SIG-M5 treated with dmso at 0.1 percent for 504 hours (cell line): ENCODE results near the gene SLC22A17.
A peak's percentile ranks its signal among the peaks of the same experiment; 100 is the strongest.

Experiments used
- DNase-seq: peaks from one replicate; lab custom pipeline; 2025; ENCODE audit not compliant: unreplicated experiment; lab: John Stamatoyannopoulos, UW

Gene SLC22A17

DNA sequence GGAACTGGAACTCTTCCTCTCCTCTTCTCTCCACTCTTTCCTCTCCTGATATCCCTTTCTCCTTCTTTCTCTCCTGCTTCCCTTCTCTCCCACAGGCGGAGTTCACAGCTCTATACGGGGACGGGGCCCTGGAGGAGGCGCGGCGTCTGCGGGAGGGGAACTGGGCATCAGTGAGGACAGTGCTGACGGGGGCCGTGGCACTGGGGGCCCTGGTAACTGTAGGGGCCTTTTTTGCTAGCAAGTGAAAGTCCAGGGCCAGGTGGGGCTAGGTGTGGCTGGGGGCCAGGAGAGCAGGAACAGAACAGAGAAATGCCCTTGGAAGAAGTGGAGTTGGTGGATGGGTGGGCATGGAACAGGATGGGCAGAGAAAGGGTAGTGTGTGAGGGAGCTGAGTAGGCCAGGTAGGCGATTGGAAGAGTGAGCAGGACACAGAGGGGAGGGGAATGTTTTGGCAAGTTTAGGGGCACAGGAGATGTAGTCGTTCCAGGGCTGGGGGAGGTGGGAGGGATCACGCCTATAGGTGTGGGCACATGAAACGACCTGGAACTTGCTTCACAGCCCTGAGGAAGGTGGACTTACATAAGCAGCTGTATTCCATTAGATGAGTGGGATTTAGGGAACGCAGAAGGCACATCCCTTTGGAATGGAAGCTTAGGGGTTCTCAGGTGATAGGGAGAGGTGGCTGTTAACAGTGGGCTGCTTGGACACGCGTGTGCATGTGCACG lies 43.8 kb downstream of the SLC22A17 start:
- no peak for DNase-seq

DNA sequence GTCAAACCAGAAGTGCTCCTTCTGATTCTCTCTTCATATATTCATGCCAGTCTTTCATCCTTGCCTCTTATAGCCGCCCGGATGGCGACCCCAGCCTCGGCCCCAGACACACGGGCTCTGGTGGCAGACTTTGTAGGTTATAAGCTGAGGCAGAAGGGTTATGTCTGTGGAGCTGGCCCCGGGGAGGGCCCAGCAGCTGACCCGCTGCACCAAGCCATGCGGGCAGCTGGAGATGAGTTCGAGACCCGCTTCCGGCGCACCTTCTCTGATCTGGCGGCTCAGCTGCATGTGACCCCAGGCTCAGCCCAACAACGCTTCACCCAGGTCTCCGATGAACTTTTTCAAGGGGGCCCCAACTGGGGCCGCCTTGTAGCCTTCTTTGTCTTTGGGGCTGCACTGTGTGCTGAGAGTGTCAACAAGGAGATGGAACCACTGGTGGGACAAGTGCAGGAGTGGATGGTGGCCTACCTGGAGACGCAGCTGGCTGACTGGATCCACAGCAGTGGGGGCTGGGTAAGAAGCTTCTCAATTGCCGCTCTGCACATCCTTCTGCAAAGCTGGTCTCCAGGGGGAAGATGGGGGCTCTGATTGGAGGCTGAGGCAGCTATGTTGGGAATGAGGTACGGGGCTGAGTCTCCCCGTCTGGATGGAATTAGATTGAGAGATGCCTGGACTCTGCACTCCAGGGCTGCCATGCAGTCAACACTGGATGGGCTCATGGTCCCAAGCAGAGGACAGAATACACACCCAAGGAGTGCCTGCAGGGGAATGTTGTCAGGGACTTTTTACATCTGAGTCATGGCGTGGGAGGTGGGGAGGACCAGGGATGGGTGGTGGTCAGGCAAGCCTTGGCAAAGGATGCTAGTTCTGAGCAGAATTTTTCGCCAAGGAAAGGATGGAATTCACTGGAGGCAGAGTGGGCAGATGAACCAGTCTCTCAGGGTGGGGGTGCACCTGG lies 44.7 kb downstream of the SLC22A17 start:
- DNase-seq, result no peak

DNA sequence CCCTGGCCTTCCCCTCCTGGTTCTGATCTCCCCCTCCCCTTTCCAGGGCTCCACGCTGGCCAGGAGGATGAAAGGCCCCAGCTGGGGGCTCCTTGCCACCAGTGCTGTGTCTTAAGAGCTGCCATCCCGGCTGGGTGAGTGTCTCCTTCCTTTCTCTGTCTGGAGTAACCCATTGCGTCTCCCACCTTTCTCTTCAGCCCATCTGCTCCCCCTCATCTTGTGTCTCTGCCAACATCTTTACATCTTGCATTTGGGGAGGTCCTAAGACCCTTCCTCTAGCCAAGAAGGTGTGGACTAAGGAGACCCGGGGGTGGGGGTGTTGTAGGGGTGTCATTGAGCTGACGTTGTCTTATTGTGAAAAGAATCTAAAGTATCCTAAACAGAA lies 45.5 kb downstream of the SLC22A17 start:
- DNase-seq, result no peak

DNA sequence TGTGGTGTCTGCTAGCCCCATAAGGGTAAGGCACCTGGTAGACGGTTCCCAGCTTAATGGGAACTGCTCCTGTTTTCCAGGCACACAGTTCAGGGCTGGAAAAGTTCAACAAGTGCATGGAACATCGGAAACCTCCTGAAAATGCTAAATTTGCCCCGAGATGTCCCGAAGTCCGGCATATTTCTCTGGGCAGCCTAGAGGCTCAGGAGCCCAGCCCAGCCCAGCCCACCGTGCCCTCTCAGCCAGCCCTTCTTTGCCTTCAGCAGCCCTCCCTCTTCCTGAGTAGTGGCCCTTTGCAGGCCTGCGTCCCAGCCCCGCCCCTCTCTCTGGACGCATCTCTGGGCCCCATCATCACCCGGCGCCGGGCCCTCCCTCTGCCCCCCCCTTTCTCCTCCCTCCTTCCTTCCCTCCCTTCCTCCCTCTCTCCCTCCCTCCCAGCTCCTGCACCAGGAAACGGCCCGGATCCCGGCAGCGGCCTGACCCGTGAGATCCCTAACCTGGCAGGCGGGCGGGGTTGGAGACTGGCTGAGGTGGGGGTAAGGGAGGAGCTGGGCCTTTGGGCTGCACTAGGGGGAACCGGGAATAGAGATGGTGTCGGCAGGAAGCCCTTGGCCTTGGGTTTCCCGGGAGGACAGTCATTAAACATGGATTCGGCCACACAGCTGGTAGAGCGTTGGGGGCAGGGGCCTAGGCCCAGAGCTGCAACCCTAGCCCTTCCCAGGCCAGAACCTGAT lies 46.1 kb downstream of the SLC22A17 start, which contains the start of gene BCL2L2:
Gene BCL2L2, plus strand, starts transcription at position 422 of the 734 bp plus-strand sequence. CDS start 935 bp downstream, outside the sequence.
- peak; percentile 71 for DNase-seq

DNA sequence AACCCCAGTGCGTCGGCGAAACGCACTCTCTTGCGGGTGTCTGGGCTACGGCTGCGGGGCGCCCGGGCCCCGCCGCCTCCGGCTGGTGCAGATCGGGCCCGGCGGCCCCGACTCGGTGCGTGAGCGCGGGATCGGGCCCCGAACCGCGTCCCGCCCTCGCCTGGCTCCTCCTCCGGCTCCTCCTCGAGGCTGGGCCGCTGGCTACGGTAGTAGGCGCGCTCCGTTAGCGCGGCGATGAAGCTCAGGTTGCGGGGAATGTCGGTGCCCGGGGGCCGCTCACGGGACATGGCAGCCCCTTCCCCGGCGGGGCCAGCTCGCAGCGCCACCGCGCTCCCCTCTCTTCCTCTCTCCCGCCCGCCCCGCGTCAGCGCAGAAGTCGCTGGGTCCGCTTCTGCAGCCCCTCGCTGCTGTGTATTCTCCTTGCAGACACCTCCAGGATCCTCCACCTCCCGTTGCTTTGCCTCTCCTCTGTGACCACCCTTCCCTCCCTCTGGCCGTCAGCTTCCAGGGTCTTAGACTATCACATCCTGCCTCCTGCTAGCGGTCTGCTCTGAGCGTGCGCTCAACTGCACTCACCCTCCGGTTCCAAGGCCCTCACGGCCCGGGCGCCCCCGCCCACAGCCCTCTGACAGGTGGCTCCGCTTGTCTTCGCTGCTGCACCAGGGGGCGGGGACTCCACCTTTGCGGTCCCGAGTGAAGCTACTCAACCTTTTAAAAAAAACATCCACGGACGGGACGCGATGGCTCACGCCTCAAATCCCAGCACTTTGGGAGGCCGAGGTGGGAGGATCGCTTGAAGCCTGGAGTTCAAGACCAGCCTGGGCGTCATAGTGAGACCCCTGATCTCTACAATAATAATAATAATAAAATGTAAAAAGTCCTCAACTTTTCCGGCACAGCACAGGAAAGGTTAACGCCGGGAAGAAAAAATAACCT lies 50.1 kb downstream of the SLC22A17 start, which contains the start of gene PPP1R3E:
Gene PPP1R3E, minus strand, starts transcription at position 570 of the 936 bp plus-strand sequence. Its CDS starts 283 bp downstream, at position 287.
- peak; percentile 58 for DNase-seq

DNA sequence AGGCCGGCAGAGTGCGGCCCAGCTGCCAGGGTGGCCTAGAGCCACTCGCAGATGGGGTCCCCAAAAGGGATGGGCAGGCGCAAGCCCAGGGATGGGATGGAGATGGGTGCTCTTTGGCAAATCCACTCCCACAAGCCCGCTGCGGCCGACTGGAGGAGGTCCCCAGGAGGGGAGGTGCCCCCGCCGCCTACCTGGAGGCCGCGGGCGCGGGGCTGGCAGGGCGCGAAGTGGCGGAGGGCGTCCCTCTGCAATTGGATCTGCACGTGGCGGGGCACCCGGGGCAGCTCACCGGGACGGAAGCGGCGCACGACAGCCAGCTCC lies 50.8 kb downstream of the SLC22A17 start:
- DNase-seq, result no peak

DNA sequence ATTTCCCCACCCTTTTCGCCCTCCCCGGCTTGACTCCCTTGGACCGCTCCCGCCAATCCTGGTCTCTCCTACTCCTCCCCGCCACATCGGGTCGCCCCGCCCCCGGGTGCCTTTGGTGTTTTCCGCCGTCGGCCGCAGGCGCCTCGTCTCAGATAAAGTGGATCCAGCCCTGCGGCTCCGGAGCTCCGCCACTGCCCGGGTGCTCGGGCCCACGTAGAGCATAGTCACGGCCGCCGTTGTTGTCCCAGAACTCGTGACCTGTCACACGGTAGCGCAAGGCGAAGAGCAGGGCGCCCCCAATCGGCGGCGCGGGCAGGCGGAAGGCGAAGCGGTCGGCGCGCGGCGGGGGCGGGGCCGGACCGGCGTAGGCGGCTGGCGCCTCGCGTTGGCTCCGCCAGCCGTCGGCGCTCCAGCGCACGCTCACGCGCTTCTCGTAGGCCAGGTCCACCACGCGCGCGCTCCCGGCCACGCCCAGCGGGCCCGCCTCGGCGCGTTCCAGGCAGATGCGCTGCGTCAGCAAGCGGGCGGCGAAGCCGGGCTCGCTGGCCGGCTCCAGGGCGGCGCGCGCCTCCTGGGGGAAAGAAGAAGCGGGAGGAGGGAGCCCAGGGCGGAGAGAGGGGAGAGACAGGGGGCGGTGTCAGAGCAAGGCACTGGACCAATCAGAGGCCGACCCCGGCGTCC lies 51.3 kb downstream of the SLC22A17 start:
- DNase-seq, result peak; percentile 99

DNA sequence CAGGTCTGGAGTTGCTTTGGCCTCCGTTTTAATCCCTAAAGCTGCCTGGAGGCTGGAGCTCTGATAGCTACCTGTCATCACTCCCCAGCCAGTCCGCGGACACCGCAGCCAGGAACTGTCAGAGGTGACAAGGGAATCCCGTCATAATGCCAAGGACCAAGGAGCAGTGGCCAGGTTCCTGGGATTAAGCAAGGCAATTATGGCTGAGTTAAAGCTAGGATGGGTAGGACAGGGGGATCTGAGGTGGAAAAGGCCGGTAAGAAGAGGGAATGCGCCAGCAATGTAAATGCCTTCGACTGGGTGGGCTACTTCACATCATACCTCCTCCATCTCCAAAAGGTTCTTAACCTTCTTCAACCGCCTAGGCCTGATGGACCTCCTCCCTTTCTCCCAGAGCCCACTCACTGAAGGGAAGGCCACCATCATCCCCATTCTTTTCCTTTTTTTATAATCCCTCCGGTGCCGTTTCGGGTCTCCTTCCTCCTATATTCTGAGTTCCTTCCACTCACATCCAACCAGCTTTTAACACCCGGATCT lies 51.9 kb downstream of the SLC22A17 start:
- no peak for DNase-seq

DNA sequence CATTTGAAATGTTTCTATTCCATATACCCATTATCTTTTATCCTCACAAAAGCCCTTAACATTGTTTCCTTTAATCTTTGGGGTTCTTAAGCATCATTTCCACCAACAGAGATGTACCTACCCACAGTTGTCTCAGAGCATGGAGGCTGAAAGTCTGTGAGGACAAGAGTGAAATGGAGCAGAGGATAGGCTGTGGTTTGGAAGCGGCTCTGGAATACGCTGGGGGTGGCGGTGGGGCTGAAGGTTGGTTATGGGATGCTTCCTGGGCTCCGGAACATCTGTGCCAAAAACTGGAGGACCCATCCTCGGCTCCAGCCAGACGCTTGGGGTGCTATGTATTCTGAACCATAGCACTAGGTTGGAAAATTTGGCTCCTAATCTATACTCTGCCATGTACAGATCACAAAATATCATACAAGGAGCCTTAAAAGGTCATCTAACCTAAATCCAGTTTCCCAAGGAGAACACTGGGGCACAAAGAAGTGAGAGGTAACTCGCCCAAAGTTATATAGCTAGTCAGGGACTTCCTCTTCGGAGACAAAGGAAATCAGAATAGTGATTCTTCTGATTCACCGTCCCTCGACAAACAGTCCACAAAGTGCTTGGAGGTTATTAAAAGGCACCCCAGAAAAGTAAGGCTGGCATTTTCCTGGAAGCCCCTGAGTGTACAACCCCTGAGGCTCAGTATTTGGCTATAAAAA lies 52.6 kb downstream of the SLC22A17 start:
- DNase-seq, result peak; percentile 12

DNA sequence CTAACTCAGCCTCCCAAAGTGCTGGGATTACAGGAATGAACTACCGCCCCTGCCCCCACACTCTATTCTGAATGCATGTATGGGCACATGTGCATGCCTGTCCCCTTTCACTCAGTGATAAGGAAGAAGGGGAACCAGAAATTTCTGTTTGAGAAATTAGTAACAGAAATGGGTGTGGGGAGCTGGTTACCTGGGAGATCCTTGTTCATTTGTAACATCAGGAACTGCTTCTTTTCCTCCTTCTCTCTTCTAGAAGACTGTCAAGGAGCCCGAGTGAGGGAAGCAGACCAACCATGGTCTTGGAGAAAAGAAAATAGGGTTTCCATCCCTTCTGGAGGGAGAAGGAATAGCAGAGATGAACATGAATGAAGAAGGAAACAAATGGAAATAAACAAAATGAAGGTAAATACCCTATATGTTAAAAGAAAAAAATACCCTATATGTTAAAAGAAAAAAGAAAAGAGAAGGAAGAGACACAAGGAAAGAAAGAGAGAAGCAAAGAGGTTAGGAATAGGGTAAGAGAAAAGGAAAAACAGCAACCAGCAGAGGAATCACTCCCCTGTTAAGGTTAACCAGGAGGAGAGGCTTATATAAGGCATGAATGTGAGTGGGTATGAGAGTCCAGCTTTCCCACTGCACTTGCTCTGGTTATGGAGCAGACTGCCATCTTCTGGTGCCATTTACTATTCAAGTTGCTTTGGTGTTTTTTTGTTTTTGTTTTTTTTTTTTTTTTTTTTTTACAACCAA lies 53.3 kb downstream of the SLC22A17 start:
- peak; percentile 30 for DNase-seq

DNA sequence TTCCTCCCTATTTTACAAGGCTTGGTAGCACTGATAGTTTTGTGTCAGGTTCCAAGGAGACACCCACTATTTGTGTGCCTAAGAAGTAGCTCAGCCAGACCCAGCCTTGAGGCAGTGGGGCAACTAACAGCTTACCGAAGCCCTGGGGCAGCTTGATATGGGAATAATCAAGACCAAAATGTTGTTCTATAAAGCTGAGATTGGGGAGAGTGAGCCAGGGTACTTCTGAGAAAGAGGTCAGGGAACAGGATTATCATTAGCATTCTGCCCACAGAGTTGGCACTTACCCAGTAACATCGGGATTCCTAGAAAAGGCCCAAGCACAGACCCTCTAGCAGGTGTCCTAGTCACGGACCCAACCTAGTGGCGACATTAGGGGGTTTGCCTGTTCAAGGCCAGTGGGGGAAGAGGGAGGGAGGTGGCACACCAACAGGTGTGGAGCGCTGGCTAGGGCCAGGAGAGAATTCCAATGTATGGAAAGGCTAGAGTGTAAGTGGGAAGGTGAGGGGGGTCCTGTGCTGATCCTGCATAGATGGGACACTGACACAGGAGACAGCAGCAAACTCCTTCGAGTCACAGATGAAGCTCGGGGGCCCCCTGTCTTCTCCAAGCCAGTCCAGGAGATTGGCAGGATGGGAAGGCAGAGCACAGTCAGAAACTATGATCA lies 54.9 kb downstream of the SLC22A17 start:
- DNase-seq, result no peak

DNA sequence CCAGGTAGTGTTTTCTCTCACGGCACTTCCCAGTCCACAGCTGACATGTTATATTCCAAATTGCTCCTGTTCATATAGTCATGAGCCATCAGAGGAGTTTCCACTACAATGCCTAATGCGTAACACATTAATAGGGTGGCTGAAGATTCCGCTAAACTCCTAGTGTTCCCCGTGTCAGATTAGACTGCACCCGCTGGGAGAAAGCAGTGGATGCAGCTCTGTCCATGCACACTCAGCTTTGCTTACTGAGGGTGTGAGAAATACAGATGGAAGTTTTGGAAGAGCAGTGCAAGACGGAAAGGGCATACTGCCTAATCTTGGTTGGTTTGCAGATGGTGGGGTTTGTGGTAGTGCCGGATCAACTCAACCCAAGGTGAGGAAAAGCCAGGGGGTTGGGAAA lies 55.6 kb downstream of the SLC22A17 start:
- no peak for DNase-seq
